Neural cell (in vitro differentiated cells): ENCODE data around the gene PLCB4. TPM values are rescaled to one million over a fixed set of nuclear protein-coding genes. Genes with fewer than 3 reads are reported as not detected.

Source experiments
- H2AFZ ChIP-seq: fragments of 200-600, 300-800 bp; sonication (generic), shearing (Covaris generic); 2 replicates; pipeline ENCODE4 v1.6.0; 2014; ENCODE audit warnings: low read depth, mild to moderate bottlenecking, antibody characterized with exemption, low read length, moderate library complexity
- H3F3A ChIP-seq: fragments of 200-600 bp; shearing (Covaris generic); 2 replicates; pipeline ENCODE4 v1.6.1; 2016; ENCODE audit warnings: mild to moderate bottlenecking, moderate library complexity, mixed read lengths, antibody characterized with exemption, low read length; ENCODE audit not compliant: insufficient read depth, poor library complexity, severe bottlenecking
- H3K27ac ChIP-seq: fragments of 200-600, 300-800 bp; sonication (generic), shearing (Covaris generic); 2 replicates; pipeline ENCODE4 v1.5.1; 2014; ENCODE audit warnings: mild to moderate bottlenecking, low read length, moderate library complexity
- H3K27me3 ChIP-seq: fragments of 300-800, 200-600 bp; sonication (generic), shearing (Covaris generic); 2 replicates; pipeline ENCODE4 v1.6.0; 2014; ENCODE audit warnings: mild to moderate bottlenecking, low read depth, low read length, moderate library complexity; ENCODE audit not compliant: insufficient read depth
- H3K36me3 ChIP-seq: fragments of 300-800, 200-600 bp; sonication (generic), shearing (Covaris generic); 2 replicates; pipeline ENCODE4 v1.5.1; 2014; ENCODE audit warnings: mild to moderate bottlenecking, antibody characterized with exemption, low read length, moderate library complexity; ENCODE audit not compliant: insufficient read depth
- H3K4me2 ChIP-seq: fragments of 300-800, 200-600 bp; sonication (generic), shearing (Covaris generic); 2 replicates; pipeline ENCODE4 v1.6.0; 2014; ENCODE audit warnings: mild to moderate bottlenecking, low read length
- H3K4me3 ChIP-seq: fragments of 300-800, 200-600 bp; sonication (generic), shearing (Covaris generic); 2 replicates; pipeline ENCODE4 v1.5.1; 2014; ENCODE audit warnings: mild to moderate bottlenecking, low read length, moderate library complexity
- H3K79me2 ChIP-seq: fragments of 200-600 bp; shearing (Covaris generic); replicated peaks from 2 replicates; pipeline ENCODE4 v1.6.0; 2014; ENCODE audit warnings: mild to moderate bottlenecking, low read length, moderate library complexity; ENCODE audit not compliant: insufficient read depth
- H3K9ac ChIP-seq: fragments of 300-800, 200-600 bp; sonication (generic), shearing (Covaris generic); 2 replicates; pipeline ENCODE4 v1.6.1; 2016; ENCODE audit warnings: mild to moderate bottlenecking, low read length, mixed read lengths
- H3K9me2 ChIP-seq: fragments of 200-600 bp; shearing (Covaris generic); 2 replicates; pipeline ENCODE4 v1.6.1; 2016; ENCODE audit warnings: mild to moderate bottlenecking, low read length, mixed read lengths; ENCODE audit not compliant: insufficient read depth
- H3K9me3 ChIP-seq: fragments of 200-600, 300-800 bp; sonication (generic), shearing (Covaris generic); 2 replicates; pipeline ENCODE4 v1.6.1; 2016; ENCODE audit warnings: mild to moderate bottlenecking, mixed run types, low read length, moderate library complexity, mixed read lengths
- H4K20me1 ChIP-seq: fragments of 200-600 bp; shearing (Covaris generic); 2 replicates; pipeline ENCODE4 v1.6.1; 2016; ENCODE audit warnings: mild to moderate bottlenecking, mixed run types; ENCODE audit not compliant: insufficient read depth
- EP300 ChIP-seq: fragments of 450-650 bp; conservative IDR thresholded peaks from 2 replicates; pipeline ENCODE4 v1.6.1; 2014; ENCODE audit warnings: antibody characterized with exemption, mild to moderate bottlenecking, moderate library complexity; ENCODE audit not compliant: poor library complexity, severe bottlenecking
- EZH2 ChIP-seq: fragments of 200-600, 300-800 bp; shearing (Covaris generic), sonication (generic); IDR thresholded peaks from 2 replicates; pipeline ENCODE4 v1.6.1; 2014; ENCODE audit warnings: antibody characterized with exemption, low read length, borderline replicate concordance, mild to moderate bottlenecking; ENCODE audit not compliant: insufficient read depth, poor library complexity, severe bottlenecking
- MXI1 ChIP-seq: fragments of 450-650 bp; conservative IDR thresholded peaks from 2 replicates; pipeline ENCODE4 v1.6.1; 2014; ENCODE audit warnings: antibody characterized with exemption, mild to moderate bottlenecking; ENCODE audit not compliant: poor library complexity, severe bottlenecking
- POLR2AphosphoS5 ChIP-seq: IDR thresholded peaks from 2 replicates; pipeline ENCODE4 v1.6.1; 2012
- RAD21 ChIP-seq: fragments of 450-650 bp; conservative IDR thresholded peaks from 2 replicates; pipeline ENCODE4 v1.6.1; 2014; ENCODE audit warnings: antibody characterized with exemption, mild to moderate bottlenecking, moderate library complexity
- SMC3 ChIP-seq: fragments of 450-650 bp; conservative IDR thresholded peaks from 2 replicates; pipeline ENCODE4 v1.6.1; 2014; ENCODE audit warnings: antibody characterized with exemption, mild to moderate bottlenecking, moderate library complexity; ENCODE audit not compliant: poor library complexity
- TAF1 ChIP-seq: IDR thresholded peaks from 2 replicates; pipeline ENCODE4 v1.6.1; 2012; ENCODE audit warnings: low read depth
- polyA plus RNA-seq: library from polyadenylated mRNA; depleted of rRNA; stranded (reverse); fragments of >200 nt; gene quantifications from 2 replicates; pipeline ENCODE4 v1.2.3, GENCODE V29; 2014
- TF ChIP-seq, protein P1 (sequence below): fragments of 450-650 bp; IDR thresholded peaks from 2 replicates; pipeline ENCODE4 v1.5.1; 2014; ENCODE audit warnings: antibody characterized with exemption, mild to moderate bottlenecking, moderate library complexity; ENCODE audit not compliant: poor library complexity, severe bottlenecking
- TF ChIP-seq, protein P2 (sequence below): IDR thresholded peaks from 2 replicates; pipeline ENCODE4 v1.6.1; 2012; ENCODE audit warnings: borderline replicate concordance

Gene PLCB4
- polyA plus RNA-seq, 1 donor from 2014 or later, result 13.1 TPM

DNA sequence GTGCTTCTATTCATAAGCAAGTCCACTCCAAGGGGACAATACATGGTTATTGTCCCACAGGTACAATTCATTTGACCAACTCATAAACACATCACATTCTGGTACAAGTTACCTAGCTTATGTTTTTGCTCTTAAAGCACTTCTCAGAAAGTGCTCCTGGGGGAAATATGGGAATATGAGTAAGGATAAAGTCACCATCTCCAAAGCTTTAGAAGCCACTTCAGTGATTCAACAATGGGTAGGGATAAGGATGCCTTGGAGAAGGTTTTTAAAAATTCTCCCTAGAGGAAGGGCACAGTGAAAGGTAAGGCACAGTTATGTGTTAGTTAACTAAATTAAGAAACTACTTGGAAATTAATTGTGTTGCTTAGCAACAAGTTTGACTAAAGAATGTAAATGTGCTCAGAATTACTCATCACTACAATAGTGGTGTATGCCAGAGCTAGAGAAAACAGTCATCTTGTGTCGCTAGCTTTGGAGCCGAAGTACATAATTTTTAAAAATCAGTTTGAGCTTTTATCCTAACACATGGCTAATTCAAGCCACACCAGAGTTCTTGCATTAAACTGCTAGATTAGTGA is 406.0 kb downstream of the PLCB4 start:
- no peaks in the 10 kb centered on the region for H3K36me3 ChIP-seq
- no peaks in the 10 kb centered on the region for H4K20me1 ChIP-seq
- H2AFZ ChIP-seq, result no peak overlapping the region
- TF ChIP-seq RAD21 (no peak), TAF1 (no peak), MXI1 (no peak), EP300 (no peak), SMC3 (no peak), EZH2 (no peak), POLR2AphosphoS5 (no peak)
- TF ChIP-seq, protein P1, sequence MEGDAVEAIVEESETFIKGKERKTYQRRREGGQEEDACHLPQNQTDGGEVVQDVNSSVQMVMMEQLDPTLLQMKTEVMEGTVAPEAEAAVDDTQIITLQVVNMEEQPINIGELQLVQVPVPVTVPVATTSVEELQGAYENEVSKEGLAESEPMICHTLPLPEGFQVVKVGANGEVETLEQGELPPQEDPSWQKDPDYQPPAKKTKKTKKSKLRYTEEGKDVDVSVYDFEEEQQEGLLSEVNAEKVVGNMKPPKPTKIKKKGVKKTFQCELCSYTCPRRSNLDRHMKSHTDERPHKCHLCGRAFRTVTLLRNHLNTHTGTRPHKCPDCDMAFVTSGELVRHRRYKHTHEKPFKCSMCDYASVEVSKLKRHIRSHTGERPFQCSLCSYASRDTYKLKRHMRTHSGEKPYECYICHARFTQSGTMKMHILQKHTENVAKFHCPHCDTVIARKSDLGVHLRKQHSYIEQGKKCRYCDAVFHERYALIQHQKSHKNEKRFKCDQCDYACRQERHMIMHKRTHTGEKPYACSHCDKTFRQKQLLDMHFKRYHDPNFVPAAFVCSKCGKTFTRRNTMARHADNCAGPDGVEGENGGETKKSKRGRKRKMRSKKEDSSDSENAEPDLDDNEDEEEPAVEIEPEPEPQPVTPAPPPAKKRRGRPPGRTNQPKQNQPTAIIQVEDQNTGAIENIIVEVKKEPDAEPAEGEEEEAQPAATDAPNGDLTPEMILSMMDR, result no peak
- TF ChIP-seq, protein P2, sequence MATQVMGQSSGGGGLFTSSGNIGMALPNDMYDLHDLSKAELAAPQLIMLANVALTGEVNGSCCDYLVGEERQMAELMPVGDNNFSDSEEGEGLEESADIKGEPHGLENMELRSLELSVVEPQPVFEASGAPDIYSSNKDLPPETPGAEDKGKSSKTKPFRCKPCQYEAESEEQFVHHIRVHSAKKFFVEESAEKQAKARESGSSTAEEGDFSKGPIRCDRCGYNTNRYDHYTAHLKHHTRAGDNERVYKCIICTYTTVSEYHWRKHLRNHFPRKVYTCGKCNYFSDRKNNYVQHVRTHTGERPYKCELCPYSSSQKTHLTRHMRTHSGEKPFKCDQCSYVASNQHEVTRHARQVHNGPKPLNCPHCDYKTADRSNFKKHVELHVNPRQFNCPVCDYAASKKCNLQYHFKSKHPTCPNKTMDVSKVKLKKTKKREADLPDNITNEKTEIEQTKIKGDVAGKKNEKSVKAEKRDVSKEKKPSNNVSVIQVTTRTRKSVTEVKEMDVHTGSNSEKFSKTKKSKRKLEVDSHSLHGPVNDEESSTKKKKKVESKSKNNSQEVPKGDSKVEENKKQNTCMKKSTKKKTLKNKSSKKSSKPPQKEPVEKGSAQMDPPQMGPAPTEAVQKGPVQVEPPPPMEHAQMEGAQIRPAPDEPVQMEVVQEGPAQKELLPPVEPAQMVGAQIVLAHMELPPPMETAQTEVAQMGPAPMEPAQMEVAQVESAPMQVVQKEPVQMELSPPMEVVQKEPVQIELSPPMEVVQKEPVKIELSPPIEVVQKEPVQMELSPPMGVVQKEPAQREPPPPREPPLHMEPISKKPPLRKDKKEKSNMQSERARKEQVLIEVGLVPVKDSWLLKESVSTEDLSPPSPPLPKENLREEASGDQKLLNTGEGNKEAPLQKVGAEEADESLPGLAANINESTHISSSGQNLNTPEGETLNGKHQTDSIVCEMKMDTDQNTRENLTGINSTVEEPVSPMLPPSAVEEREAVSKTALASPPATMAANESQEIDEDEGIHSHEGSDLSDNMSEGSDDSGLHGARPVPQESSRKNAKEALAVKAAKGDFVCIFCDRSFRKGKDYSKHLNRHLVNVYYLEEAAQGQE, result no peak
- no peaks in the 10 kb centered on the region for H3K79me2 ChIP-seq
- no peaks in the 10 kb centered on the region for H3K27me3 ChIP-seq
- H3F3A ChIP-seq, result no peaks in the 10 kb centered on the region
- no peak overlapping the region for H3K4me2 ChIP-seq
- H3K27ac ChIP-seq, result no peak overlapping the region
- H3K4me3 ChIP-seq, result no peak overlapping the region
- H3K9me3 ChIP-seq, result no peaks in the 10 kb centered on the region
- H3K9me2 ChIP-seq, result no peaks in the 10 kb centered on the region
- H3K9ac ChIP-seq, result no peak overlapping the region

DNA sequence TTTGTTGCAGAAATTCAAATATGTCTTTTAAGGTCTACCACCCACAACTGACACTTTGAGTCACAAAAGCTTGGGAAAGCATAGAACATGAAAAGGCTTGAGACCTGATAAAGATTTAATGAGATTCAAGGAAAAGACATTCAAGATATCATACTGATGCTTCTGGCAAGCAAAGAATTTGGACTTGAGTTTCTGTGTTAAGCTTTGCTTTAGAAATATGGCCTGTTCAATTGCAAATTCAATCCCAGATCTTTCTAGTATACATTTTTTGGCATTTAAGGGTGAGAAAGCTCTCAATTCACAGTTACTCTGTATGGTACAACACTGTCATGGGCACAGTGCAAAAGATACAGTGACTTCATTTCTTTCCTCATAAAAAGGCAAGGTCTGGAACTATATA is 406.6 kb downstream of the PLCB4 start:
- H3K27ac ChIP-seq, result no peak overlapping the region
- TF ChIP-seq EZH2, result no peak
- no peak for TF ChIP-seq RAD21
- TF ChIP-seq SMC3, result no peak
- TF ChIP-seq, protein P2, result no peak
- no peak for TF ChIP-seq POLR2AphosphoS5
- TF ChIP-seq, protein P1, result no peak
- TF ChIP-seq TAF1, result no peak
- no peak for TF ChIP-seq EP300
- no peak for TF ChIP-seq MXI1

More for the DNA sequence above, 406.6 kb downstream of the PLCB4 start:
- H3K4me2 ChIP-seq, result no peak overlapping the region
- H2AFZ ChIP-seq, result no peak overlapping the region
- H3K27me3 ChIP-seq, result no peaks in the 10 kb centered on the region
- no peaks in the 10 kb centered on the region for H4K20me1 ChIP-seq
- no peaks in the 10 kb centered on the region for H3K9me2 ChIP-seq
- H3F3A ChIP-seq, result no peaks in the 10 kb centered on the region
- H3K9me3 ChIP-seq, result no peaks in the 10 kb centered on the region
- no peak overlapping the region for H3K9ac ChIP-seq
- H3K36me3 ChIP-seq, result no peaks in the 10 kb centered on the region
- H3K4me3 ChIP-seq, result no peak overlapping the region
- H3K79me2 ChIP-seq, result no peaks in the 10 kb centered on the region
